SHP77 treated with DMSO at 0.1 percent for 48 hours (cell line): Measurements from ENCODE around the gene NCLN.
"Not testable (repeated sequence)": the region's sequence is repeated elsewhere in the genome, so short reads cannot be mapped to it uniquely, and the experiment has no call there.

ENCODE experiments used
- DNase-seq: peaks from one replicate; lab custom pipeline; 2025; lab: John Stamatoyannopoulos, UW

The NCLN gene

DNA sequence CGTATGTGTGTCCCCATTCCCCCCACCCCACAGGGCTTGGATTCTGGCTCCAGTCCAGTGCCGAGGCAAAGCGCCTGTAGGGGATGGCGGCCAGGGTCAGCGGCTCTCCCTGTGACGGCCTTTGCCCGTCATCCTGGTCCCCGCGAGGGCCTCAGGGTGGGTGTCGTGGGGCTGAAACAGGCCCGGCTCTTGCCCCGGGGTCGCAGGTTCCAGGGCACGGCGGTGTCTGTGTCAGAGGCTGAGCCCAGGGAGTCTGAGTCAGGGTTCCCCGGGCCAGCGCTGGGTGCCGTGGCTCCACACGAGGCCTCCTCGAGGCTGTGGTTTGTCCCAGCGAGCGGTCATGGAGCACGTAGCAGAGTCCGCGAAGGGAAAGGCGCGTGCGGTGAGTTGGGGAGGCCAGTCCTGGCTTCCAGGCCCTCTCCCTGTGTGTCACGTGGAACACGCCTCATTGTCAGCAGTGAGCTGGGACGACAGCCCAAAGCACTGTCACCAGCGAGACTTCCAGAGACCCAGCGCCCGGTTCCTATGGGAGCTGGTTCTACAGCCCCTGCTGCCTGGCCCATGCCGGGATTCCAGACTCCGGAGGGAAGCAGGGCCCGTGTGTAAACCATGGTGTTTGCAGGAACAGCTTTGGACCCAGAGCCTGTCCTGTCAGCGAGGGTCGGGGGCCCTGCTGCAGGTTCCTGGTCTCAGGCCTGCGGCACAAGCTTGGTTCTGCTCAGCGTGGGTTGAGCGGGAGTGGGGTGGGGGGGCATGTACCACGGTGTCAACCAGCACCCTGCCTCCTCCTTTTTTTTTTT is 13.4 kb downstream of the NCLN start:
- DNase-seq = no peak

DNA sequence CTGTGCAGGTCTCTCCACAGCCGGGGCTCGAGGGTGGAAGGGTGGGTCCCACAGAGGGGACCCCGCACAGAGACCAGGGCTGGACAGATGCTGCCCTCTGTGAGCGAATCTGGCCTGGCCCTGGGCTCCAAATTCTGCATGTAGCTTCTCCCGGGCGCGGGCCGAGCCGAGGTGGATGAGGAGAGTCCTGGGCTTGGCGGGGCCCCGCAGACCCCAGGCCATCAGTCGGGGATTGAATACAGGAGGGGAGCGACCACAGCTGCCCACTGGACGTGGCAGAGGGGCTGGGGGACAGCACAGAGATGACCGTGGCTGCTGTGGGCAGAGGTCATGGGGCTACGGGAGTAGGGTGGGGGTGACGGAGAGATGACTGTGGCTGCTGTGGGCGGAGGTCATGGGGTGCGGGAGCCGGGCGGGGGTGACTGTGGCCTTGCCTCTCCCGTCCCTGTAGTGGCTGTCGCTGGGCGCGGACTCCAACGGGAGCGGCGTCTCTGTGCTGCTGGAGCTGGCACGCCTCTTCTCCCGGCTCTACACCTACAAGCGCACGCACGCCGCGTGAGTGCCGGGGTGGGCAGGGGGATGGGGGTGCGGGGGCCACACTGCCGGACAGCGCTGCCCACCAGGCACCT is 15.5 kb downstream of the NCLN start:
- no peak for DNase-seq

DNA sequence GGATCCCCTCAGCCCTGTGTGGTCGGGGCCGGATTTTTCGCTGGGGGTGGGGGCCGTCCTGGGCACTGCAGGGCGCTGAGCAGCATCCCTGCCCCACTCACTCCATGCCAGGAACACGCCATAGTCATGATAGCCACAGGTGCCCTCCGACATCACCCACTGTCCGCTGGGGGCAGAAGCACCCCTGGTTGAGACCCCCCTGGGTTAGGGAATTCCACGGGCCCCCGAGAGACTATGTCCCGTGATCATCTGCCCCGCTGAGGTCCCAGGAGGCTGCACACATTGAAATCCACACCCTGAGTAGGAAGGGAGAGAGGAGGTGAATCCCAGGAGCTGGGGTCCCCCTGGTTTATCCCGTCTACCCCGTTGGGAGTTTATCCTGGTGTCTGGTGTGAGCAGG is 16.2 kb downstream of the NCLN start:
- DNase-seq = no peak

DNA sequence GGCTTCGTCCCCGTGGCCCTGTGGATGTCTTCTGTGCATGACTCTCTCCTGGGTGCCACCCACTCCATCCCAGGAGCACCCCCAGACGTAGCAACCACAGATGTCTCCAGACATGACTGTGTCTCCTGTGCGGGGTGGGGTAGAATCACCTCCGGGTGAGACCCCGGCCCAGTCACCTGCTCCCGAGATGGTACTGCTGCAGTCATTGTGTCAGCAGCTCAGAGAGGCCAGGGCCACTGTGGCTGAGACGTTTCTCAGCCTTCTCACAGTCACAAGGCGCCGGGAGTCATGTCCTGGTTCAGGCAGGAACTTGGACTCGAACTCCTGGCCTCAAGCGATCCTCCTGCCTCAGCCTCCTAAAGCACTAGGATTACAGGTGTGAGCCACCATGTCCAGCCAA is 16.6 kb downstream of the NCLN start:
- DNase-seq = no peak

DNA sequence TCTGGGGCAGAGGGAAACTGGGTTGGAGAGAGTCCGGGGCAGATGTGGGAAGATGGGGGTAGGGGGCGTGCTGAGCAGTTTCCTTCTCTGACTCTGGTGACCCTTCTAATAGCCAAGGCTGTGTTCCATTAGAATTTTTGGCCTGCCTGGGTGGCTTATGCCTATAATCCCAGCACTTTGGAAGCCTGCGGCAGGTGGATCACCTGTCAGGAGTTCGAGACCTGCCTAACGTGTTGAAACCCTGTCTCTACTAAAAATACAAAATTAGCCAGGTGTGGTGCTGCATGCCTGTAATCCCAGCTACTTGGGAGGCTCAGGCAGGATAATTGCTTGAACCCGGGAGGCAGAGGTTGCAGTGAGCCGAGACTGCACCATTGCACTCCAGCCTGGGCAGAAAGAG is 17.2 kb downstream of the NCLN start:
- not testable (repeated sequence) for DNase-seq

DNA sequence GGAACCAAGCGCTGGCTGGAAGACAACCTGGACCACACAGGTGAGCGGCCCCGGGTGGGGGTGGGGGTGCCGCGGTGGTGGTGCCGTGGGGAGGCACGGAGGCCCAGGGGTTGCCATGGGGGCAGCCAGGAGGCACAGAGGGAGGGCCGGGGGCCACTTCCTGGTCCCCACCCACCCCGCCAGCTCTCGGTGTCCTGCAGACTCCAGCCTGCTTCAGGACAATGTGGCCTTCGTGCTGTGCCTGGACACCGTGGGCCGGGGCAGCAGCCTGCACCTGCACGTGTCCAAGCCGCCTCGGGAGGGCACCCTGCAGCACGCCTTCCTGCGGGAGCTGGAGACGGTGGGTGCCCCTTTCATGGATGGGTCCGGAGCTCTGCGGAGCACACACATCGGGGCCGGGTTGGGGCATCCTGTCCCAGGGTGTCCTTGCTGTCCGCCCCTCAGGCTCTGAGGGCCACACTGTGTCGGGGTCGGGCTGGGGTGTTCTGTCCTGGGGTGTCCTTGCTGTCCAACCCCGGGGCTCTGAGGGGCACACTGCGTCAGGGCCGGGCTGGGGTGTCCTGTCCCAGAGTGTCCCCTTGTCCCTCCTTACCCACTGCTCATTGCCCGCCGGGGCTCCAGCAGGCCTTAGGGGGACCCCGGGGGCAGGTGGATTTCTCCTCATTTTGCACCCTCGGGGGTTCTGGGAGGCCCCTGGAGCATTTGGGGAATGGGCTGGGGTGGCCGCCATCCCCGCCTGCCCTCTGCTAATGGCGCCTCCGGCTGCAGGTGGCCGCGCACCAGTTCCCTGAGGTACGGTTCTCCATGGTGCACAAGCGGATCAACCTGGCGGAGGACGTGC is 18.3 kb downstream of the NCLN start:
- DNase-seq = no peak

DNA sequence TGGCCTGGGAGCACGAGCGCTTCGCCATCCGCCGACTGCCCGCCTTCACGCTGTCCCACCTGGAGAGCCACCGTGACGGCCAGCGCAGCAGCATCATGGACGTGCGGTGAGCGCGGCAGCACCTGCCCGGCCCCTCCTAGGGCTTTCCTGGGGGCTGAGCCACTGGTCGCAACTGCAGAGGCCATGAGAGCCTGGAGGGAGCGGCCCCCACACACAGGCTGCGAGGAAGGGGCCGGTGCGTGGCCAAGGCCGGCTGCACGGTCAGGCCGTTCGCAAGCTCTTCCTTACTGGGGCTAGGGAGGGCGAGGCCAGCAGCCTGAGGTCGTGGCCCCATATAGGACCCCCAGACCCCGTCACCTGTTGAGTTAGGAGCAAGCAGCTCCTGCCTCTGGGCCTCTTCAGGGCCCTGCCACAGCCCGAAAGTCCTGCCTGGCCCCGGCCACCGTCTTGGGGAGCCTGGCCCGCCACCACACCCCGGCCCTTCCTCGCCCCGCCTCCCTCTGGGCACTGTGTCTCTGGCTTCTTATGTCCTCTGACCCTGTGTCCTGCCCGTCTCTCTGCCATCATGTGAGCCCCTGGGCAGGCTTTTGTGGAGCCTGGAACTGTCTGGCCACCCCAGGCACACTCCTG is 19.0 kb downstream of the NCLN start:
- DNase-seq = no peak

DNA sequence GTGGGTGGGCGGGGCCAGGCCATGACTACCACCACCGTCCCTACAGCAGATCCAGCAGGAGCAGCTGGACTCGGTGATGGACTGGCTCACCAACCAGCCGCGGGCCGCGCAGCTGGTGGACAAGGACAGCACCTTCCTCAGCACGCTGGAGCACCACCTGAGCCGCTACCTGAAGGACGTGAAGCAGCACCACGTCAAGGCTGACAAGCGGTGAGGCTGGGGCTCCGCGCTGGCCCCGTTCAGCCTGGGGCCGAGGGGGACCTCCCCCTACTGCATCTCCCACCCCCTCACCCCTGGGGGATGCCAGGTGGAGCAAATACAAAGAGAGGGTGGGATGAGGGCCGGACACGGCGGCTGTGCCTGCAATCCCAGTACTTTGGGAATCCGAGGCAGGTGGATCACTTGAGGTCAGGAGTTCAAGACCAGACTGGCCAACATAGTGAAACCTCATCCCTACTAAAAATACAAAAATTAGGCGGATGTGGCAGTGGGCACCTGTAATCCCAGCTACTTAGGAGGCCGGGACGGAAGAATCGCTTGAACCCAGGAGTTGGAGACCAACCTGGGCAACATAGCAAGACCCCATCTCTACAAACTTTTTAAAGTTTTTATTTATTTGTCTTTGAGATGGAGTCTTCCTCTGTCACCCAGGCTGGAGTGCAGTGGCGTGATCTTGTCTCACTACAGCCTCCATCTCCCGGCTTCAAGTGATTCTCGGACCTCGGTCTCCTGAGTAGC is 20.7 kb downstream of the NCLN start:
- DNase-seq = no peak

DNA sequence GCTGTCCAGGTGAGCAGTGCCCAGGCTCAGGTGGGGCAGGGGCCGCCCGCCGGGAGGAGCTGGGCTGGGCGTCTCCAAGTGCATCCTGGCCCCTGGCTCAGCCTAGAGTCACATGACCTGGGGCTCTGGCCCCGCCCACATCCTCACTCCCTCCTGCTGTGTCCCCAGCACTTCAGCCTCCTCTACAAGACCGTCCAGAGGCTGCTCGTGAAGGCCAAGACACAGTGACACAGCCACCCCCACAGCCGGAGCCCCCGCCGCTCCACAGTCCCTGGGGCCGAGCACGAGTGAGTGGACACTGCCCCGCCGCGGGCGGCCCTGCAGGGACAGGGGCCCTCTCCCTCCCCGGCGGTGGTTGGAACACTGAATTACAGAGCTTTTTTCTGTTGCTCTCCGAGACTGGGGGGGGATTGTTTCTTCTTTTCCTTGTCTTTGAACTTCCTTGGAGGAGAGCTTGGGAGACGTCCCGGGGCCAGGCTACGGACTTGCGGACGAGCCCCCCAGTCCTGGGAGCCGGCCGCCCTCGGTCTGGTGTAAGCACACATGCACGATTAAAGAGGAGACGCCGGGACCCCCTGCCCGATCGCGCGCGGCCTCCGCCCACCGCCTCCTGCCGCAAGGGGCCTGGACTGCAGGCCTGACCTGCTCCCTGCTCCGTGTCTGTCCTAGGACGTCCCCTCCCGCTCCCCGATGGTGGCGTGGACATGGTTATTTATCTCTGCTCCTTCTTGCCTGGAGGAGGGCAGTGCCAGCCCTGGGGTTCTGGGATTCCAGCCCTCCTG is 21.9 kb downstream of the NCLN start:
- no peak for DNase-seq

DNA sequence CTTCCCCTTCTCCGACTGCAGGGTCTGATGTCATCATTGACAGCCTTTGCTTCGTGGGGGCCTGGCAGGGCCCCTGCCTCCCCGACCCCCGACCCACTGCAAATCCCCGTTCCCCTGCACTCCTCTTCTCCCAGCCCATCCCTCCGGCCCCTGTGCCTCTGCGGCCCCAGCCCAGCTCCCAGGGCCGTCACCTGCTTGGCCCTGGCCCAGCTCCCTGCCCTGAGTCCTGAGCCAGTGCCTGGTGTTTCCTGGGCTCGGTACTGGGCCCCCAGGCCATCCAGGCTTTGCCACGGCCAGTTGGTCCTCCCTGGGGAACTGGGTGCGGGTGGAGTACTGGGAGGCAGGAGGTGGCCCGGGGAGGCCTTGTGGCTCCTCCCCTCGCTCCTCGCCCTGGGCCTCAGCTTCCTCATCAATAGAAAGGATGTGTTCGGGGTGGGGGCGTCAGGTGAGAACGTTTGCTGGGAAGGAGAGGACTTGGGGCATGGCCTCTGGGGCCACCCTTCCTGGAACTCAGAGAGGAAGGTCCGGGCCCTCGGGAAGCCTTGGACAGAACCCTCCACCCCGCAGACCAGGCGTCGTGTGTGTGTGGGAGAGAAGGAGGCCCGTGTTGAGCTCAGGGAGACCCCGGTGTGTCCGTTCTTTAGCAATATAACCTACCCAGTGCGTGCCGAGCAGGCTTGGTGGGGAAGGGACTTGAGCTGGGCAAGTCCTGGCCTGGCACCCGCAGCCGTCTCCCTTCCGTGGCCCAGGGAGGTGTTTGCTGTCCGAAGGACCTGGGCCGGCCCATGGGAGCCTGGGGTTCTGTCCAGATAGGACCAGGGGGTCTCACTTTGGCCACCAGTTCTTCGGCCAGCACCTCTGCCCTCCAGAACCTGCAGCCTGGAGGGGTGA is 22.8 kb downstream of the NCLN start:
- no peak for DNase-seq

DNA sequence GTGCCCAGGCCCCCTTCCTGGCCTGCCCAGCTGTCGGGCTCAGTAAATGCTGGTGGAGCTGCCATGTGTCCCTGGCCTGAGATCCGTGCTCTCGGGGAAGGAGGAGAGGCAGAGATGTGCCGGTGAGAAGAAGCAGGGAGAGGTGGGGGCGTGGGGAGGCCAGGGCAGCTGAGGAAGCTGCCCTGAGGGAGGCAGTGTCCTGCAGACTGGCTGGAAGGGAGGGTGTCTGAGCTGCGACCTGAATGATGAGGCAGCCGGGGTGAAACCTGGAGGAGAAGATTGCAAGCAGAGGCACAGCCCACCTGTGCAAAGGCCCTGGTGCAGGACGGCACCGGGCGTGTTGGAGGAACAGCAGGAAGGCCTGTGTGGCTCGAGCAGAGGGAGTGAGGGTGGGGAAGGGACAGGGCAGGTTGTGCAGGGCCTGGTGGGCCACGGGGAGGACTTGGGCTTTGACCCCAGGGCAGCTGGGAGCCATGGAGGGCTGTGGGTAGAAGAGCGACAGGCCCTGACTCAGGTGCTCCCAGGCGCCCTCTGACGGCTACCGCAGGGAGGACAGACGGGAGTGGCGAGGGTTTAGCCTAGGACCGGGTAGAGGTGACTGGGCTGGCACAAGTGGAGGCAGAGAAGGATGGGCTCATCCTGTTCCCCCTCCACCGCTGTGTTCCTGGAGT is 24.8 kb downstream of the NCLN start:
- no peak for DNase-seq

DNA sequence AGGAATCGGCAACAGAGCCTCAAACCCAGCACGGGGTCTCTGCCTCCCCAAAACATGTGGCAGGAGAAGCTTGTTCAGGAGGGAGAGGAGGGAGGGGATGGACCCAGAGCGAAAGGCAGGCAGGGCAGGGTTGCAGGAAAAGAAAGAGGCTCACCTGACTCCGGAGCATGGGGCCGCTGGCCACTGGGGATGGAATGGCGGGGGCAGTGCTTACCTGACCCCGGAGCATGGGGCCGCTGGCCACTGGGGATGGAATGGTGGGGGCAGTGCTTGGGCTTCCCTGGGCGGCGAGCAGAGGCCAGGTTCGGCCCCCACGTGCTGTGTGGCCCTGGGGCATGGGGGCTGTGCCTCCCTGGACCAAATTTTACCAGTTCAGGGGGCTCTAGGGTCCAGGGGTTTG is 25.5 kb downstream of the NCLN start:
- no peak for DNase-seq

DNA sequence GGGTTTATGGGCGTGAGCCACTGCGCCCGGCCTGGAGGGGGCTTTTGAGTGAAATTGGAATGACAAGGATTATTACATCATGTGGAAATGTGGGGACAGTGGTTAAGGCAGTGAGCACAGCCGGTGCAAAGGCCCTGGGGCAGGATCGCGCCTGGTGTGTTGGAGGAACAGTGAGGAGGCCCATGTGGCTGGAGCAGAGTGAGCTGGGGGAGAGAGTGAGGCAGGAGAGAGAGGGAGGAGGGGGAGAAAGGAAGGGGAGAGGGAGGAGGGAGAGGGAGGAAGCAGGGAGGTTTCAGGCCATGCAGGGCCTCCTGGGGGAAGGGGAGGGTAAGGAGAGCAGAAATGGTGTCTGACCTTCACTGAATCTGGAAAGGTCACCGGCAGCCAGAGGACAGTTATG is 27.4 kb downstream of the NCLN start:
- DNase-seq = no peak

DNA sequence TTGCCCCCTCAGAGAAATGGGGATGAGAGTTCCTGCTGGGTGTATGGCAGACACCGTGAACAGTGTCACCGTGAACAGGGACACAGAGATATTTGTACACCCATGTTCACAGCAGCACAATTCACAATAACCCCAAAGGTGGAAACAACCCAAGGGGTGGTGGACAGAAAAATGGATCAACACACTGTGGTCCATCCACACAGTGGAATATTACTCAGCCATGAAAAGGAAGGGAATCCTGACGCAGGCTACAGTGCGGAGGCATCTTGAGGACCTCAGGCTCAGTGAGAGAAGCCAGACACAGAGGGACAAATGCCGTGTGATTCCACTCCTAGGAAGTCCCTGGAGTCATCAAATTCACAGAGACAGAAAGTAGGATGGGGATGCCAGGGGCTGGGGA is 31.1 kb downstream of the NCLN start:
- no peak for DNase-seq

DNA sequence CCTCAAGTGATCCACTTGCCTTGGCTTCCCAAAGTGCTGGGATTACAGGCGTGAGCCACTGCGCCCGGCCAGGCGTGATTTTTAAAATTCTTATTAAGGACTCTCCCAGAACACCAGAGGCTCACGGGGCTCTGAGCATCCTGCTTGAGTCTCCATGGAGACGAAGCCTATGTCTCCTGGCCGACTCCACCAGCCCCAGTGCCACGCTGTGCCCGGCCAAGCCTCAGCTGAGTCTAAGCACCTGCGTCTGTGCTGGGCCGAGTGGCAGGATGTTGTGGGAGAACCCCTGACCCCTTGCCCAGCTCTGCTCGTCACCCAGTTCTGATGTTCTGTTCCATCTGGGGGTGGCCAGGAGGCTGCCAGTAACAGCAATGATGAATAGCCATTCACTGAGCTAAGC is 34.8 kb downstream of the NCLN start:
- no peak for DNase-seq

DNA sequence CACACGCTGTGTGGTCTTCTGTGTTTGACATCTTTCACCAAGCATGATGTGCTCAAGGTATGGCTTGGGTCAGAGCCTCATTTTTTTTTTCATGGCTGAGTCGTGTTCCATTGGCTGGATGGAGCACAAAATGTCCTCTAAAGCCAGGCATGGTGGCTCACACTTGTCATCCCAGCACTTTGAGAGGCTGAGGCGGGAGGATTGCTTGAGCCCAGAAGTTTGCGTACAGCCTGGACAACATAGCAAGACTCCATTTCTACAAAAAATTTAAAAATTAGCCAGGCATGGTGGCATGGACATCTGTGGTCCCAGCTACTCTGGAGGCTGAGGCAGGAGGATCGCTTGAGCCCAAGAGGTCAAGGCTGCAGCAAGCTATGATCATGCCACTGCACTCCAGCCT is 35.8 kb downstream of the NCLN start:
- DNase-seq = not testable (repeated sequence)

DNA sequence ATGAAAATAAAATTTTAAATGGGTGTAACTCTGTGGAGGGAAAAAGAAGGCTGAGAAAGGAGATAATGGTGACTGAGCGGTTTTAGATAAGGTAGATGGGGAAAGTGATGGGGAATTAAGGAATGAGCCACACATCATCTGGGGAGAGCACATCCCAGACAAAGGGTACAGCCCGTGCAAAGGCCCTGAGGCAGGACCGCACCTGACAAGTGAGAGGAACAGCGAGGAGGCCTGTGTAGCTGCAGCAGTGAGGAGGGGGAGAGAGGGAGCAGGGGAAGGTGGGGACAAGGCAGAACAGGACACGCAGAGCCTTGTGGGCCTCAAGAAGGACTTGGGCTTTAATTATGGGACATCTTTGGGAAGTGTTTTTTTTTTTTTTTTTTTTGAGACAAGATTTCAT is 37.0 kb downstream of the NCLN start:
- DNase-seq = no peak

DNA sequence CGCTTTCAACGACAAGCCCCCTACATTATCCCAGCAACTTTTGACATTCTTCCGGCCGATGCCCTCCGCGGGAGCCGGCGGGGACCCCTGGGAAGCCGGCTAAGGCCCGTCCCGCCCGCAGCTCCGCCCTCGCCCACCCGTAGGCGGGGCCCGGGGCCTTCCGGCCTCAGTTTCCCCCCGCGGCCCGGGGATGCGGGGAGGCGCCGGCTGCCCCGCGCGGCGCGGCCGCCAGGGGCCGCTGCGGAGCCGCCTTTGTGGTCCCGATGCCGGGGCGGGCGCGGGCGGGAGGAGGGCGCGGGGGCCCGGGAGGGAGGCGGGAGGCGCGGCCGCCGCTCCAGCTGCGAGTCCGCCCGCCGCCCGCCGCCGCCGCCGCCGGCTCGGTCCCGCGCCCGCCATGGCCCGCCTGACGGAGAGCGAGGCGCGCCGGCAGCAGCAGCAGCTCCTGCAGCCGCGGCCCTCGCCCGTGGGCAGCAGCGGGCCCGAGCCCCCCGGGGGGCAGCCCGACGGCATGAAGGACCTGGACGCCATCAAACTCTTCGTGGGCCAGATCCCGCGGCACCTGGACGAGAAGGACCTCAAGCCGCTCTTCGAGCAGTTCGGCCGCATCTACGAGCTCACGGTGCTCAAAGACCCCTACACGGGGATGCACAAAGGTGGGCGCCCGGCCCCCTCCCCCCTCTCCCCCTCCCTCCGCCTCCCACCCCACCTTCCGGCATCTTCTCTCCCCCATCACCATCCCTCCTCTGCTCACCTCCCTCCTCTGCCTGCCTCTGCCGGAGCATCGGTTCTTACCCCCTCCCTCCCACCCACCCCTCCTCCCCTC is 38.8 kb downstream of the NCLN start, which contains the start of gene CELF5:
TSS of gene CELF5 (plus strand) at position 316 of the 823 bp plus-strand sequence. CDS start at position 395, 79 bp downstream.
- DNase-seq = no peak

DNA sequence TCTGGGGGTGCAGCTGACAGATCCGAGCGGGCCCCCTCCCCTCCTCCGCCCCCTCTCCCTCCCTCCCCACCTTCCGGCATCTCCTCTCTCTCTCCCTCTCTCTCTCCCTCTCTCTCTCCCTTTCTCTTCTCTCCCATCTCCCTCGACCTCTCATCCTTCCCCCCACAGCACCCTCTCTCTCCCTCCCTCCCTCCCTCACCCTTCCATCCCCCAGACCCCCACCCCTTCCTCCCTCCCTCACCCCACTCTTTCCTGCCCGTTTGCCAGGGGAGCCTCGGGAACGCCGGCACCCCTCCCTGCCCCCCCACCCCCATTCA is 39.4 kb downstream of the NCLN start:
- DNase-seq = no peak
